Left colon (tissue), 2 donors: Measurements from ENCODE around the gene SPACA4. TPM values are rescaled to one million over a fixed set of nuclear protein-coding genes. Genes with fewer than 3 reads are reported as not detected.

Source experiments
- ATAC-seq: fragments of 200-7000 bp; cut with Tn5 transposase; one replicate; pipeline ENCODE4 v1.9.1; 2020; ENCODE audit warnings: mild to moderate bottlenecking, moderate library complexity
- DNase-seq, 2 donors: peaks; one replicate each; pipeline ENCODE4 v3.0.0-alpha.2; 2020
- intact Hi-C, 2 donors: fragments of 100-400 bp; cut with DNase I in 1 of 2; cut with micrococcal nuclease in 1 of 2; formaldehyde crosslinking; loops; one replicate each; pipeline versions ENCODE4 v1.11.2 to v1.14.0; 2022; cut with DNase I, micrococcal nuclease
- total RNA-seq, 2 donors: library from RNA; stranded (reverse); fragmentation: NEBNext Ultra II Directional; extraction: Animal tissue kit (Norgen Biotek cat#: 25700); gene quantifications; one replicate each; pipeline ENCODE4 v1.2.1, GENCODE V29; 2021
- donor health status: DM: no; HTN: no; CAD: no.
- donor health status: DM: yes; HTN: yes; CAD: no.

Gene SPACA4
- total RNA-seq, 2 donors from 2014 or later = not detected

- DNase-seq (no peak), ATAC-seq (no peak)
- intact Hi-C loops = no loop called here
Measured at GRCh38 chr19:48642862-48643261, 36.3 kb downstream of the SPACA4 start.

- ATAC-seq (no peak), DNase-seq (no peak)
- intact Hi-C loops = no loop called here
Measured at GRCh38 chr19:48644355-48644754, 37.8 kb downstream of the SPACA4 start.

GRCh38 chr19:48644839-48645619 lies 38.5 kb downstream of the SPACA4 start:
- DNase-seq (peak; percentile 73 to 80), ATAC-seq (peak; percentile 66)
- intact Hi-C loops = no loop called here

- ATAC-seq = peak; percentile 4
Measured at GRCh38 chr19:48645620-48646000, 39.1 kb downstream of the SPACA4 start.

GRCh38 chr19:48646001-48646721 lies 39.6 kb downstream of the SPACA4 start, which contains the start of gene CA11:
CA11 (minus strand) TSS chr19:48646187; CDS start chr19:48645632, 555 bp downstream.
- intact Hi-C loops = no loop called here
- DNase-seq (peak; percentile 86 to 87), ATAC-seq (peak; percentile 89)

More at GRCh38 chr19:48645620-48646000, 39.1 kb downstream of the SPACA4 start:
- intact Hi-C loops = no loop called here
- DNase-seq = no peak

GRCh38 chr19:48646722-48647216 lies 40.2 kb downstream of the SPACA4 start:
- no peak for ATAC-seq
- intact Hi-C loops = no loop called here
- no peak for DNase-seq

GRCh38 chr19:48648134-48648533 lies 41.6 kb downstream of the SPACA4 start:
- intact Hi-C loops = no loop called here
- ATAC-seq (no peak), DNase-seq (no peak)

- intact Hi-C loops = loop anchor here in 1 of 2 donors (10.0 kb wide), 1 partner anchor 194 kb away; no protein-coding TSS in a partner anchor
- ATAC-seq = no peak
- no peak for DNase-seq
Measured at GRCh38 chr19:48650974-48651682, 44.6 kb downstream of the SPACA4 start.

- DNase-seq = no peak
- ATAC-seq = no peak
- intact Hi-C loops = loop anchor here in 1 of 2 donors (10.0 kb wide), 1 partner anchor 193 kb away; no protein-coding TSS in a partner anchor
Measured at GRCh38 chr19:48651683-48652048, 45.1 kb downstream of the SPACA4 start.

GRCh38 chr19:48654299-48655059 lies 47.9 kb downstream of the SPACA4 start:
- intact Hi-C loops = loop anchor here in 1 of 2 donors (10.0 kb wide), 1 partner anchor 190 kb away; no protein-coding TSS in a partner anchor
- ATAC-seq (no peak), DNase-seq (no peak)

GRCh38 chr19:48656840-48657474 lies 50.4 kb downstream of the SPACA4 start:
- intact Hi-C loops = loop anchor here in 1 of 2 donors (10.0 kb wide), 1 partner anchor 188 kb away; no protein-coding TSS in a partner anchor
- DNase-seq (no peak), ATAC-seq (peak; percentile 47)

Other genes starting within 250 kb of the SPACA4 start
- 10 to 100 TPM; 12.5 to 18.4 TPM for gene TMEM143, start 242.8 kb upstream of the SPACA4 start, total RNA-seq
- gene SYNGR4, start 242.4 kb upstream of the SPACA4 start, total RNA-seq = not detected
- gene KDELR1, start 215.2 kb upstream of the SPACA4 start, total RNA-seq = 100 to 1,000 TPM; 226 to 236 TPM
- under 1 TPM; 0.37 to 0.61 TPM for gene GRIN2D, start 213.1 kb upstream of the SPACA4 start, total RNA-seq
- 10 to 100 TPM; 22.3 to 25.1 TPM for gene GRWD1, start 160.8 kb upstream of the SPACA4 start, total RNA-seq
- 1 to 10 TPM in 1 of 2 donors, under 1 TPM in 1; 0.34 to 1.2 TPM for gene KCNJ14, start 151.2 kb upstream of the SPACA4 start, total RNA-seq
- gene CYTH2, start 137.4 kb upstream of the SPACA4 start, total RNA-seq = 10 to 100 TPM; 68.3 to 75.6 TPM
- gene LMTK3, start 94.9 kb upstream of the SPACA4 start, total RNA-seq = 1 to 10 TPM in 1 of 2 donors, under 1 TPM in 1; 0.87 to 1.1 TPM
- under 1 TPM; 0.87 to 0.89 TPM for gene SULT2B1, start 54.6 kb upstream of the SPACA4 start, total RNA-seq
- gene FAM83E, start 8.3 kb downstream of the SPACA4 start, total RNA-seq = 100 to 1,000 TPM; 180 to 247 TPM
- gene RPL18, start 12.4 kb downstream of the SPACA4 start, total RNA-seq = 1,000 to 10,000 TPM; 1,328 to 1,333 TPM
- gene SPHK2, start 12.8 kb downstream of the SPACA4 start, total RNA-seq = 10 to 100 TPM; 45.1 to 51.0 TPM
- 10 to 100 TPM in 1 of 2 donors, 1 to 10 TPM in 1; 6.9 to 14.6 TPM for gene DBP, start 30.6 kb downstream of the SPACA4 start, total RNA-seq
- 1 to 10 TPM; 1.7 to 4.2 TPM for gene CA11, start 39.4 kb downstream of the SPACA4 start, total RNA-seq
- gene NTN5, start 66.3 kb downstream of the SPACA4 start, total RNA-seq = under 1 TPM; 0.49 to 0.53 TPM
- 100 to 1,000 TPM in 1 of 2 donors, 10 to 100 TPM in 1; 74.3 to 147 TPM for gene FUT2, start 89.2 kb downstream of the SPACA4 start, total RNA-seq
- gene MAMSTR, start 113.0 kb downstream of the SPACA4 start, total RNA-seq = under 1 TPM; 0.64 to 0.67 TPM
- 1 to 10 TPM; 2.7 to 2.8 TPM for gene RASIP1, start 133.9 kb downstream of the SPACA4 start, total RNA-seq
- not detected for gene IZUMO1, start 140.2 kb downstream of the SPACA4 start, total RNA-seq
- under 1 TPM; 0.37 to 0.56 TPM for gene FUT1, start 145.9 kb downstream of the SPACA4 start, total RNA-seq
- not detected for gene FGF21, start 148.8 kb downstream of the SPACA4 start, total RNA-seq
- gene BCAT2, start 204.3 kb downstream of the SPACA4 start, total RNA-seq = 10 to 100 TPM; 57.5 to 78.0 TPM
- 1 to 10 TPM; 3.3 to 4.6 TPM for gene HSD17B14, start 229.7 kb downstream of the SPACA4 start, total RNA-seq